Embryonic facial prominence (tissue), 1 donor: Measurements from ENCODE around the gene CD79A.
"Not testable (repeated sequence)": the region's sequence is repeated elsewhere in the genome, so short reads cannot be mapped to it uniquely, and the experiment has no call there.

Experiments used
- DNase-seq: peaks from one replicate; pipeline ENCODE4 v3.0.0-alpha.2; 2016; ENCODE audit errors: extremely low spot score

CD79A gene

GRCh38 chr19:41863209-41863931 lies 13.7 kb upstream of the CD79A start:
- DNase-seq, result no peak

GRCh38 chr19:41864374-41864773 lies 12.7 kb upstream of the CD79A start:
- no peak for DNase-seq

DNA sequence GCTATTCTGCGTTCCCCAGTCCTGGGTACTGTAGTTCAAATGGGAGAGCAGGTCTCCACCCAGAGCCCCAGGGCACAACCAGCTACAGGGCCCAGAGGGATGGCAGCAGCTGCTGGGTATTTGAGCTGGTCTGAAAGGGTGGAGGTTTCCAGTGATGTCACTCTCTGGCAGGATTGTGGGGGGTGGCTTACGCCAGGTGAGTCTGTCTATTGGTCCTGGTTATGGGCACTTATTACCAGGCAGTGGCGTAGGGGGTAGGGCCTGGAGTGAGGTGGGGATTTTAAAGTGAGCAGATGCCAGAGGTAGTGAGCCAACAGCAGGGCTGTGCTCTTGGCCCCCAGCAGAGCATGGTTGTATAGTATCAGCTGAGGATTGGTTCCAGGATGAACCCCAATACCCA lies 10.8 kb upstream of the CD79A start:
- DNase-seq, result no peak

GRCh38 chr19:41868120-41868988 lies 8.7 kb upstream of the CD79A start:
- DNase-seq, result no peak

DNA sequence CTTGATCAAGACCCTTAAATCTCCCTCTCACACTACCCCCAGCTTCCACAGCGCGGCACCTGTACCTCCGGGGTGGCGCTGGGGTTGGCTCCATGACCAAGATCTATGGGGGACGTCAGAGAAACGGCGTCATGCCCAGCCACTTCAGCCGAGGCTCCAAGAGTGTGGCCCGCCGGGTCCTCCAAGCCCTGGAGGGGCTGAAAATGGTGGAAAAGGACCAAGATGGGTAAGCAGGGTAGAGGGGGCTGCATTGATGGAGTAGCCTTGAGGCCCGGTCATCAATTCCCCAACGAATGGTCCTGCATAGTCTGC lies 8.1 kb upstream of the CD79A start:
- no peak for DNase-seq

GRCh38 chr19:41869374-41869955 lies 7.6 kb upstream of the CD79A start:
- DNase-seq, result no peak

DNA sequence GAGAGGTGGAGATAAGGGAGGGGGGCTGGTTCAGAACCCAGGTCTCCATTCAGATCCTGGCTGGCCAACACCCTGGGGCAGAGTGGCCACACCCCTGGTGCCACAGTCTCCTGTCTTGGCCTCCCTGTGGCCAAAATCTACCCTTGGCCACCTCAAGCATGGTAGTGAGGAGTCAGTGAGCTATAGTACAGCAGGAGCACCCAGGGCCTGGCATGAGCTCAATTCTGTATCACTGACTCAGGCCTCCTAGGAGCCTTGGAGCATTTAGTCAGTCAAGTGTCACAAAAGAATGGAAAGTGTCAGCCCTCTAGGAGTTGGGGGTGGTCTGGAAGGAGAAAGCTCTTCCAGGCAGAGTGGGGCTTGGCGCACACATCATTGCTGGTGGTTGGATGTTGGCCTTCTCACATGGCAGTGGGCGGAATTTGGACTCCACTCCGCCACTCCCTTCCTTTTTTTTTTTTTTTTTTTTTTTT lies 6.6 kb upstream of the CD79A start:
- no peak for DNase-seq

- no peak for DNase-seq
These were observed 5.3 kb upstream of the CD79A start for GRCh38 chr19:41871573-41872383.

GRCh38 chr19:41872384-41872774 lies 4.7 kb upstream of the CD79A start:
- no peak for DNase-seq

DNA sequence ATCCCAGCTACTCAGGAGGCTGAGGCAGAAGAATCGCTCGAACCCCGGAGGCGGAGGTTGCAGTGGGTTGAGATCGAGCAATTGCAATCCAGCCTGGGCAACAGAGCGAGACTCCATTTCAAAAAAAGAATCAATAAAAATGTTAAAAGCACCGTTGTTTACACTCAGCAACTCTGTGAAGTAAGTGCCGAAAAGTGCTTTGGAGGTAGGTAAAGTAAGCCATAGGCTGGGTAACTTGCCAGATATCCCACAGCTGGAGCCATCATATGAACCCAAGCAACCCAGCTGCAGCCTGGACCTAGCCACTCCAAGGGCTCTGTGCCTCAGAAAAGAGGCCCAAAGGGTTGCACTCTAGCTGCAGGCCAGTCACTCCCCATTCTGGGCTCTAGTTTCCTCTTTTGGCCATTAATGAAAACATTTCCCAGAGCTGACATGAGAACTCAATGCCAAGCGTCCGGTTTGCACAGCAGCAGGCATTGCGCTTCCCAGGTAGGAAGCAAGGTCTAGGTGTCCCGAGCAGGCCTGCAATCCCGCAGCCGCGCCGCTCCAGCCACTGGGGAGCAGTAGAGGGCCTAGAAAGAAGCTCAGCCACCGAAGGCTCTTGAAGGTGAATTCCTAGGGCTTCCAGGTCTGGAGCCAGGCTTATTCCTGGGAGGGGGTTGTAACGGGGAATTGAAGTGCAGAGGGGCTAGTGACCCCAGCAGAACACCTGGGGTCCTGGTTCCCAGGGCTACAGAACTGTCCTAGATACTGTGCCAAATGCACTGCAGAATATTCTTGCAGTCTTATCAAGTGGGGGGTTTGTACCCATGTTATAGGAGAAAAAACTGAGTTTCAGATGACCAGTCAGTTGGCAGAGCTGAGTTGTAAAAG lies 4.1 kb upstream of the CD79A start:
- no peak for DNase-seq

GRCh38 chr19:41875973-41876372 lies 1.1 kb upstream of the CD79A start:
- DNase-seq, result not testable (repeated sequence)

DNA sequence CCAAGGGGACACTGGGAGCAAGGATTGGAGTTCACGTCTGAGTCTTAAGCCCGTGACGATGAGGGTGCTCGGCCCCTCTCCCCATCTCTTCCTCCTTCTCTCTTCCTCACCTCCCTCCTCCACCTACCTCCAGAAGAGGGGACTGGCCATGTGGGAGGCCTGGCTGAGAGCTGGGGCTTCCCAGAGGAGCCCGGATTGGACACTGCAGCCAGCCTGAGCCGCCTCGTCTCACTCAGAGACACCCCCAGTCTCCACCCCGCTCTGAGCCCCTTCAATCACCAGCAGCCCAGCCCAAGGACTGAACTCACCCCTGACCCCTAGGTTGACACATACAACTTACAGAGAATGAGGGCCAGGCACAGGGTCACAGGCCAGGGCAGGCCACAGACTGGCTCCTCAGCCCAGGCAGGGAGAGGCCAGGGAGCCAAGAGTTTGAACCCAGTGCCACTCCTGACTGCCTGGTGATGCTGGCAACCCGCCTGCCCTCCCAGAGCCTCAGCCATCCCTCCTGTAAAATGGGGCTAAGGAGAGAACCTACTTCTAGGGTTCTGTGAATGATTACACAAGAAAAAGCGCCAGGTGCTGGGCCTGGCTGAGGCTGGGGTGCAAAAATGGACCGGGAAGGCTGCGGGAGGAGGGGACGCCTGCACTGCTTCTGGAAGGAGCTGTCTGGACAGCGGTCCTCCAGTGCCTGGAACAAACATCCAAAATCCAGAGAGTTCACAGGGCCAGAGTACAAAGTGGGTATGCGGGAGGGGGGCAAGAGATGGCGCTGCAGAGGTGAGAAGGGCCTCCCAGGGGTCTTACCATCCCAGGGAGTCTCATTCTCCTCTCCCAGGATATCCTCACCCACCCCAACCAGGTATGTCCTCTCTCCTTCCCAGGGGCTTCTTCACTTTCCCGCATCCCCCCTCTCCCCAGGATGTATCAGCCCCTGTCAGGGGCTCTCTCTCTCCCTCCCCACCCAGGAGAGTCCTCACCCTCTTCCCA lies 1.1 kb downstream of the CD79A start:
- no peak for DNase-seq

- DNase-seq, result no peak
These were observed 2.0 kb downstream of the CD79A start for GRCh38 chr19:41879080-41879479.

- DNase-seq, result no peak
These were observed 2.7 kb downstream of the CD79A start for GRCh38 chr19:41879670-41880328.

DNA sequence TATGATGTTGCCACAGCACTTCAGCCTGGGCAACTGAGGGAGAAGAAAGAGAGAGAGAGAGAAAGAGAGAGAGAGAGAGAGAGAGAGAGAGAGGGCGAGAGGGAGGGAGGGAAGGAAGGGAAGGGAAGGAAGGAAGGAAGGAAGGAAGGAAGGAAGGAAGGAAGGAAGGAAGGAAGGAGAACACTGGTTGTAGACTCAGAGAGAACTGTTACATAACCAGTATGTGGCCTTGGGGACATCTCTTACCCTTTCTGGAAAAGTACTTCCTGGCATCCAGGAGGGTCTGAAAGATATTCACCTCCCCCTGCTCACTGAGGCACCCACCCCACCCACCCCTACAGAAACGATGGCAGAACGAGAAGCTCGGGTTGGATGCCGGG lies 3.2 kb downstream of the CD79A start:
- no peak for DNase-seq

DNA sequence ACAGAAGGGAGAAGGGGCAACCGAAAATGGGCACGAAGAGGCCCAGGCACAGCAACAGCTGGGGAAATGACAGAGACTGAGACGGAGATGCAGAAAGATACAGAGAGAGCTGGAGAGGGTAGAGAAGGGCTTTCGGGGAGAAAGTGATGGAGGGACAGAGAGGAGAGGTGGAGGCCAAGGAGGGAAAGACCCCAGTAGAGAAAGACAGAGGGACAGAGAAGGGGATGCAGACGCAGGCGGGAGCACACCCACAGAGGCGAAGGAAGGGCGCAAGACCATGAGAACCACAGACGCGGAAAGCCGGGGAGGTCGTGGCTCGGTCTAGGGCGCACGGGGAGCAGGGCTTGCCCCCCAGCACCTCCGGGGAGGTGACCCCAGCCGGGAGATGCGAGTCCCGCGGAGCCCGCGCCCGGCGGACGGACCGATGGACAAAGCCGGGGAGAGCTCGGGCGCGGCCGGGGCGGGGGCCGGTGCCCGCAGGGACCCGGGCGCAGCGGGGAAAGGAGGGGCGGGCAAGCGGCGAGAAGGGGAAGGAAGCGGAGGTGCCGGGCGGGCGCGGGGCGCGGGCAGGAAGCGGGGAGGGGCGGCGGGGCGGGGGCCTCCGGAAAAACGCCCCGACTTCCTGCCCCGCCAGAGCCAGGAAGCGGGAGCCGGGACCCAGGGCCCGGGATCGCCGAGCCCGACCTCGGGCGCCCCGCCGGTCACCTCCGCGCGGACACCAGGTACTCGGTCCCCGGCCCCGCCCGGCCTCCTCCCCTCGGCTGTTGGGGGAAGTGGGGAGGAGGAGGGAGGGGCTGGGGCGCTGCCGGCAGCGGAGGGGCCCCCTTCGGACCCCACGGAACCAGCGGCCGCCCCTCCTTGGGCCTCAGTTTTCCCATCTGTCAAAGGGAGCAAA lies 5.7 kb downstream of the CD79A start, which contains the start of gene ARHGEF1:
ARHGEF1 (plus strand) TSS at position 617 of the 895 bp plus-strand sequence. CDS start 4,899 bp downstream, outside the sequence.
- DNase-seq, result no peak

DNA sequence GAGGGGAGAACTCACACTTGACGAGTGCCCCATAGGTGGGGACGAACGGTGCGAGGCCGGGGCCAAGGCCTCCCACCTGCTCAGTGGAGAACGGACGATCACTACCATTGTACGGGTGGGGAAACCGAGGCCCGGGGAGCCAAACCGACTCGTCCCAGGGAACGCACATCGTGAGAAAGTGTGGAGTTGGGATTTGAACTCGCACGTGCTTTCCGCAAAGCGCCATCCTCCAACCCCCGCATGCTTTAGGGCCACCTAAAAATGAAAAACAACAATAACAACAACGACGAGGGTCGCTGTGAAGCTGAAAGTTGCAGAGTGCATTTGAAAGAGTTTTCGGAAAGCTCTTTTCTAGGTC lies 6.4 kb downstream of the CD79A start:
- no peak for DNase-seq
